GM18909 (cell line): ENCODE data around the gene PLXNA3.
A peak's percentile ranks its signal among the peaks of the same experiment; 100 is the strongest.

ENCODE experiments used
- ATAC-seq: cut with Tn5 transposase; IDR thresholded peaks from one replicate; pipeline ENCODE4 v1.9.1; 2021; ENCODE audit warnings: mild to moderate bottlenecking; ENCODE audit not compliant: unreplicated experiment, poor library complexity

Gene PLXNA3

GRCh38 chrX:154434394-154435168 lies 23.5 kb upstream of the PLXNA3 start:
- ATAC-seq = no peak

GRCh38 chrX:154435171-154435733 lies 22.8 kb upstream of the PLXNA3 start:
- ATAC-seq = no peak

GRCh38 chrX:154436374-154436982 lies 21.6 kb upstream of the PLXNA3 start:
- ATAC-seq = no peak

GRCh38 chrX:154436983-154437752 lies 20.9 kb upstream of the PLXNA3 start, which contains the start of gene GDI1:
TSS of gene GDI1 (plus strand) at chrX:154437154. CDS start at chrX:154437255, 101 bp downstream.
- no peak for ATAC-seq

GRCh38 chrX:154437971-154438893 lies 19.8 kb upstream of the PLXNA3 start:
- ATAC-seq = no peak

GRCh38 chrX:154439841-154440240 lies 18.2 kb upstream of the PLXNA3 start:
- ATAC-seq = no peak

GRCh38 chrX:154440623-154441357 lies 17.3 kb upstream of the PLXNA3 start:
- ATAC-seq = no peak

- no peak for ATAC-seq
Measured at GRCh38 chrX:154441564-154441963, 16.5 kb upstream of the PLXNA3 start.

- ATAC-seq = no peak
Measured at GRCh38 chrX:154441984-154442707, 15.9 kb upstream of the PLXNA3 start.

- no peak for ATAC-seq
Measured at GRCh38 chrX:154443479-154443910, 14.6 kb upstream of the PLXNA3 start.

- ATAC-seq = peak; percentile 74
Measured at GRCh38 chrX:154443992-154444754, 13.9 kb upstream of the PLXNA3 start, which contains the start of gene FAM50A. TSS of gene FAM50A (plus strand) at chrX:154444141. CDS start at chrX:154444236, 95 bp downstream.

- no peak for ATAC-seq
Measured at GRCh38 chrX:154444755-154445246, 13.3 kb upstream of the PLXNA3 start.

- no peak for ATAC-seq
Measured at GRCh38 chrX:154445776-154446175, 12.3 kb upstream of the PLXNA3 start.

GRCh38 chrX:154446430-154446829 lies 11.7 kb upstream of the PLXNA3 start:
- no peak for ATAC-seq

- no peak for ATAC-seq
Measured at GRCh38 chrX:154448484-154448883, 9.6 kb upstream of the PLXNA3 start.

- no peak for ATAC-seq
Measured at GRCh38 chrX:154449618-154450017, 8.5 kb upstream of the PLXNA3 start.

- no peak for ATAC-seq
Measured at GRCh38 chrX:154450312-154450711, 7.8 kb upstream of the PLXNA3 start.
